NCI-H345 treated with DMSO at 0.1 percent for 48 hours (cell line): Measurements from ENCODE around the gene CELSR2.

ENCODE experiments used
- DNase-seq: peaks from one replicate; lab custom pipeline; 2025; ENCODE audit not compliant: unreplicated experiment; lab: John Stamatoyannopoulos, UW

CELSR2 gene

DNA sequence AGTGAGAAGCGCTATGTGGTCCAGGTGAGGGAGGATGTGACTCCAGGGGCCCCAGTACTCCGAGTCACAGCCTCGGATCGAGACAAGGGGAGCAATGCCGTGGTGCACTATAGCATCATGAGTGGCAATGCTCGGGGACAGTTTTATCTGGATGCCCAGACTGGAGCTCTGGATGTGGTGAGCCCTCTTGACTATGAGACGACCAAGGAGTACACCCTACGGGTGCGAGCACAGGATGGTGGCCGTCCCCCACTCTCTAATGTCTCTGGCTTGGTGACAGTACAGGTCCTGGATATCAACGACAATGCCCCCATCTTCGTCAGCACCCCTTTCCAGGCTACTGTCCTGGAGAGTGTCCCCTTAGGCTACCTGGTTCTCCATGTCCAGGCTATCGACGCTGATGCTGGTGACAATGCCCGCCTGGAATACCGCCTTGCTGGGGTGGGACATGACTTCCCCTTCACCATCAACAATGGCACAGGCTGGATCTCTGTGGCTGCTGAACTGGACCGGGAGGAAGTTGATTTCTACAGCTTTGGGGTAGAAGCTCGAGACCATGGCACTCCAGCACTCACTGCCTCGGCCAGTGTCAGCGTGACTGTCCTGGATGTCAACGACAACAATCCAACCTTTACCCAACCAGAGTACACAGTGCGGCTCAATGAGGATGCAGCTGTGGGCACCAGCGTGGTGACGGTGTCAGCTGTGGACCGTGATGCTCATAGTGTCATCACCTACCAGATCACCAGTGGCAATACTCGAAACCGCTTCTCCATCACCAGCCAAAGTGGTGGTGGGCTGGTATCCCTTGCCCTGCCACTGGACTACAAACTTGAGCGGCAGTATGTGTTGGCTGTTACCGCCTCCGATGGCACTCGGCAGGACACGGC, 2.2 kb downstream of the CELSR2 start:
- no peak for DNase-seq

DNA sequence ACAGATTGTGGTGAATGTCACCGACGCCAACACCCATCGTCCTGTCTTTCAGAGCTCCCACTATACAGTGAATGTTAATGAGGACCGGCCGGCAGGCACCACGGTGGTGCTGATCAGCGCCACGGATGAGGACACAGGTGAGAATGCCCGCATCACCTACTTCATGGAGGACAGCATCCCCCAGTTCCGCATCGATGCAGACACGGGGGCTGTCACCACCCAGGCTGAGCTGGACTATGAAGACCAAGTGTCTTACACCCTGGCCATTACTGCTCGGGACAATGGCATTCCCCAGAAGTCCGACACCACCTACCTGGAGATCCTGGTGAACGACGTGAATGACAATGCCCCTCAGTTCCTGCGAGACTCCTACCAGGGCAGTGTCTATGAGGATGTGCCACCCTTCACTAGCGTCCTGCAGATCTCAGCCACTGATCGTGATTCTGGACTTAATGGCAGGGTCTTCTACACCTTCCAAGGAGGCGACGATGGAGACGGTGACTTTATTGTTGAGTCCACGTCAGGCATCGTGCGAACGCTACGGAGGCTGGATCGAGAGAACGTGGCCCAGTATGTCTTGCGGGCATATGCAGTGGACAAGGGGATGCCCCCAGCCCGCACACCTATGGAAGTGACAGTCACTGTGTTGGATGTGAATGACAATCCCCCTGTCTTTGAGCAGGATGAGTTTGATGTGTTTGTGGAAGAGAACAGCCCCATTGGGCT, 3.0 kb downstream of the CELSR2 start:
- DNase-seq: no peak

DNA sequence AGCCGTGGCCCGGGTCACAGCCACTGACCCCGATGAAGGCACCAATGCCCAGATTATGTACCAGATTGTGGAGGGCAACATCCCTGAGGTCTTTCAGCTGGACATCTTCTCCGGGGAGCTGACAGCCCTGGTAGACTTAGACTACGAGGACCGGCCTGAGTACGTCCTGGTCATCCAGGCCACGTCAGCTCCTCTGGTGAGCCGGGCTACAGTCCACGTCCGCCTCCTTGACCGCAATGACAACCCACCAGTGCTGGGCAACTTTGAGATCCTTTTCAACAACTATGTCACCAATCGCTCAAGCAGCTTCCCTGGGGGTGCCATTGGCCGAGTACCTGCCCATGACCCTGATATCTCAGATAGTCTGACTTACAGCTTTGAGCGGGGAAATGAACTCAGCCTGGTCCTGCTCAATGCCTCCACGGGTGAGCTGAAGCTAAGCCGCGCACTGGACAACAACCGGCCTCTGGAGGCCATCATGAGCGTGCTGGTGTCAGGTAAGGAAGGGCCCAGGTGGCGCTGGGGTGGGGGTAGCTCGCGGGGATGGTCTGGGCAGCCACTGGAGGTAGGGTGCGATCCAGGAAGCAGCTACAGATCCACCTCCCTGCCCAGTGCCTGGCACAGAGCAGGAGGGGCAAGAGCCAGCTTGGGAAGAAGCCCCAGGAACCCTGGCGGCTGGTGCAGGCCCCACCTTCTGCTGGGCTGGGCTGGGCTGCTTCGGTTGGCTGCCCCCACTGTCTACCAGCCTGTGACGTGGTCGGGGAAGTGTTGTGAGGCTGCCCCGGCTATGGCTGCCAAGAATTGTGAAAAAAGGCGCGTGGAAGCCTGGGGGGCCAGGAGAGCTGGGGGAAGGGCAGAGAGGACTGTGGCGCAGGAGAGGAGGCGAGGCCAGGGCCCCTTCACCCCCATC, 3.8 kb downstream of the CELSR2 start:
- no peak for DNase-seq

DNA sequence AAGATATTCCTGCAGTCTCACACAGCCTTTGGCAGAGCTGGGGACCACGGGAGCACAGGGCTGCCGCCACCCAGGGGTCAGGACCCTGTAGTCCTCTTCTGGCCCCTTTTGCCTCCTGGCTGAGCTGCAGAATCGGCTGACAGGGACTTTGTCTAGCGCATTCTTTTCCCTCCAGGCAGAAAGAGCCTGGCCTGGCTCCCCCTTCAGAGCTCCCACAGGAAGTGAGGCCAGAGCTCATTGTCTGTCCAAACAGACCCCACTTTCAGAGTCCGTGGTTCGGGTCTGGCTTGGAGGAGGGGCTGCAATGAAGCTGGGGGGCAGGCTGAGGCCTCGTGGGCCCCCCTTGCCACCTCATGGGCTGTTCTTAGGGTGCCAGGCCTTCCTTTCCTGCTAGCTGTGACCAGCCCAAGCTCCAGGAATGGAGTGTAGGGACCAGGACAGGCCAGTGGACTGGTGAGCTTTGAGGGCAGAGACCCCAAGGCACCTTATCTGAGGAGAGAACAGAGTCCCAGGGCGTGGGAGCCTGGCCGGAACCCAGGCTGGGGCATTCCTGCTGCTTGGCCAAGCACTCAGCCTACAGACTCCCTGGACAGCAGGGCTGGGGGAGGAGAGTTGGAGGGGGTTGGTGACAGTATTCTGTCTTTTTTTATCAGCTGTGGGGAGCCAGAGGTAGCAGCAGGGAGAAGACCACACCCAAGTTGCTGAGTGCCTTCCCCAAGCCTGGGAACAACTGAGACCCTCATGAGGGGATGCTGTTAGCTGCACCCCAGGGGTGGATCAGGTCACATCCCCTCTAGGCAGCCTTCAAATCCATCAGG, 4.7 kb downstream of the CELSR2 start:
- no peak for DNase-seq

DNA sequence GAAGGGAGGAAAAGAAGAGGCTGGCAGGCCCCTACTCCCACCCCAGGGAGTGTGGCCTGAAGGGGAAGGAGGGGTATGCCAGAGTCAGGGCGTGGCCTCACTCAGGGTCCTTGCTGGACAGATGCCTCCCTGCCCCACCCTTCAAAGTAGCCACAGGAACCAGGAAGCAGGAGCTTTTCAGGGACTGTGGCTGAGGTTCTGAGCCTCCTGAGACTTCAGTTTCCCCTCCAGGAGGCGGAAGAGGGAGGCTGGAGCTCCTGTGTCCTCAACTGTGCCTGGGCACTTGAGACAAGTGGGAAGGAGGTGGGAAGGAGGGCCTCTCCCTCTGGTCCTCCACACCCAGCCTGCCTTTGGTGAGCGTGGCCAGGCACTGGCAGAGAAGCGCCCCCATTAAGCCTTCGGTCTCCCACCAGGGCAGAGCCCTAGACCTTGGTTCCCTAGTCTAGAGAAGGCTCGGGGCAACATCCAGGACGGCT, 5.3 kb downstream of the CELSR2 start:
- DNase-seq: no peak

DNA sequence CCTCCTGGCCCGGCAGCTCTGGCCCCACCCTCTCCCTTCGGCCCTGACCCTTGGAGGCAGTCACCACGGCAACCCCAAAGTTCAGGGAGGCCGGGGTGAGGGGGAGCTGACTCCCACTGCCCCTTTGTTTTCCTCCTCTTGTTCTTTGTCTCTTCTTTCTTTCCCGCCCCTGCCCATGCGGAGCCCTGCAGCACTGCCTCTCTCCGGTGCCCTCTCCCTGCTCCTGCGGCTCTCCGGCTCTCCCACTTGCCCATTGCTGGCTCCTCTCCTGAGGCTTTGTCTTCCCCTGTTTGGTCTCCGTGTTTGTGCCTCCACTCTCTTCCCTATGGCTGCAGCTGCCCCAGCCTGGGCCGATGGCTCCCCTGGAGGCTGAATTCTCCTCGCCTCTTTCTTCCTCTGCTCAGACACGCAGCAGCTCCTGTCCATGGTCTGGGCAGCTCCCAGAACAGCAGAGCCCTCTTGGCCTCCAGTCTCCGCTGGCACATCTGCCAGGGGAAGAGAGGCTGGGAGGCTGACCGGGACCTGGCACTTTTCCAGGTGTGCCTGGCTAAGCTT, 5.8 kb downstream of the CELSR2 start:
- DNase-seq: no peak

DNA sequence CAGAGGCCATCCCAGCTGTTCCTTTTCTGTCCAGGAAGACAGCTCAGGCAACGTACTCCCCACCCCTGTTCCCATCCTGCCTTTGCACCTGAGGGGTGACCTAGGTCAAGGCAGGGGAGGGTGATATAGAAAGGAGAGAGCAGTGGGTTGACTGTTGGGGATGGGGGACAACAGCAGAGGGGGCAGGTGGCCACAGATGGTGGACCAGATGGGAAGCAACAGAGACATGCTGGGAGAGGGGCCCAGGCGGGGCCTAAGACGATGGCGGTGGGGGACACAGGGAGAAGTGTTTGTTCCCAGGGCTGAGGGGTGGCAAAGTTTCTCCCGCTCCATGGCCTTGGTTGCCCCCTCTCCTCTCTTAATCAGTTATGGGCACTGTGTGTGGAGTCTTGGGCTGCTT, 6.3 kb downstream of the CELSR2 start:
- no peak for DNase-seq

DNA sequence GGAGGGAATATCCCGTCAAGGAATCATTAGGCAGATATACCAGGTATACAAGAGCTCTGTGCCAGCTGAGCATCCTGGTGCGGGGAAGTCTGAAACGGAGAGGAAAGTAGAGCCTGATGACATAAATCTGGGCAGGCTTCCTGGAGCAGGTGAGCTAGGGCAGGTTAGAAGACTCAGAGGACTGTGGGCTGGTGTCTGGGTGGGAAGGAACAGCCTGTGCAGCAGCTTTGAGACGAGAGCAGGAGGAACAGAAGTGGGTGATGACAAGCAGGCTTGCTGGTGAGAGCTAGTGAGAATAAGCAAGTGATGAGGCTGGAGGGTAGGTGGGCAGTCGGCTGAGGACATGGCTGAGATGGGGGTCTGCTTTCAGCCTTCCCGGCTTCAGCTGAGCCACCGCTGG, 6.7 kb downstream of the CELSR2 start:
- no peak for DNase-seq

DNA sequence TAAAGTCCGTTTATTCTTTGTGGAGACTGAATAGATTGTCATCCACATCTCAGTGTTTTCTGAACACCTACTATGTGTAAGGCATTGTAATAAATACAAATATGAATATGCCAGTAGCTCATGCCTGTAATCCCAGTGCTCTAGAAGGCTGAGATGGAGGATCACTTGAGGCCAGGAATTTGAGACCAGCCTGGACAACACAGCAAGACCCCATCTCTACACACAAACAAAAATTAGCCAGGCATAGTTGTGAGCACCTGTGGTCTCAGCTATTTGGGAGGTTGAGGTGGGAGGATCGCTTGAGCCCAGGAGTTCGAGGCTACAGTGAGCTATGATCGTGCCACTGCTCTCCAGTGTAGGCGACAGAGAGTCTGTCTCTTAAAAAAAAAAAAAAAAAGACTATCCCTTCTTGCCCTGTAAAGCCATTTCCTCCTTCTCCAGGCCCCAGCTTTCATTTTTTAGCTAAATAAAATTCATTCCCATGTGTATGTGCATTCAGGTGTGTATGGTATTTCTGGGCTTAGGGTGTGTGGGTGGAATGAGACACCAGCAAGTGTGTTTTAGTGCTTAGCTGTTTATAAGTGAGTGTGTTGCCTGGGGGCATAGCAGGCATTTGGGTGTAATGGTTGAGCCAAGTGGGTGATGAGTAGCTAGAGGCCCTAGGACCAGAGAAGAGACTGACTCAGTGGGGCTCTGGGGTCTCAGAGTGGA, 7.8 kb downstream of the CELSR2 start:
- DNase-seq: no peak

DNA sequence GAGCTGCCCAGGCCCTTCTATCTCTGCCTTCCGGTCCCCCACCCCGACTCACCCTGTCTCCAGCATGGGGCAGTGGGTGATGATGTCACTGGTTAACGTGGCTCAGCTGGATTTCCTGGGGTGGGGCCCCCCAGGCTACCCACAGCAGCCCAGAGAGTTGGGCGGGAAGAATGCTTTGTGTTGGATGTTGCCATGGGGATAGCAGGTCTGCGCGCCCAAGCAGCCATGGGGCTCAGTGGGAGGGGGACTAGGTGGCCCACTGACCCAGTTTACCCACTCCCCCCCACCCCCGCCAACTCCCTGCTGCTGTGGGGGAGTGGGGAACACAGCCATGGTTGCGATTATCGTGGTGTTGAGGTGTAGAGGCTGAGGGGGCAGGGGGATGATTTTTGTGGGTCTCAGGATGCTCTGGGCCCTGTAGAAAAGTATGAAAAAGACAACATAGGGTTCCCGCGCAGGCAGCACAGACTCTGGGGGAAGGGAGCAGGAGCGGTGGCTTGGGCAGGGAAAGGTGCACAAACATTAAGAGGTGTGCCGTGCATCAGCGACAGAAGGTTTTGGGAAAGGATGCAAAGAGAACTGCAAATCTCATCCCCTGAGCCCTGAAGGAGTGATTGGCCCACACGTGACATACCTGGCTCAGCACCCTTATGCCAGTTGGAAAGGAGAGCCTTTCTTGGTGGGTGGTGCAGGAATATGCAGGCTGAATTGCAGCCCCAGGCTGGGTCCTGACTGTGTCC, 8.5 kb downstream of the CELSR2 start:
- DNase-seq: no peak

DNA sequence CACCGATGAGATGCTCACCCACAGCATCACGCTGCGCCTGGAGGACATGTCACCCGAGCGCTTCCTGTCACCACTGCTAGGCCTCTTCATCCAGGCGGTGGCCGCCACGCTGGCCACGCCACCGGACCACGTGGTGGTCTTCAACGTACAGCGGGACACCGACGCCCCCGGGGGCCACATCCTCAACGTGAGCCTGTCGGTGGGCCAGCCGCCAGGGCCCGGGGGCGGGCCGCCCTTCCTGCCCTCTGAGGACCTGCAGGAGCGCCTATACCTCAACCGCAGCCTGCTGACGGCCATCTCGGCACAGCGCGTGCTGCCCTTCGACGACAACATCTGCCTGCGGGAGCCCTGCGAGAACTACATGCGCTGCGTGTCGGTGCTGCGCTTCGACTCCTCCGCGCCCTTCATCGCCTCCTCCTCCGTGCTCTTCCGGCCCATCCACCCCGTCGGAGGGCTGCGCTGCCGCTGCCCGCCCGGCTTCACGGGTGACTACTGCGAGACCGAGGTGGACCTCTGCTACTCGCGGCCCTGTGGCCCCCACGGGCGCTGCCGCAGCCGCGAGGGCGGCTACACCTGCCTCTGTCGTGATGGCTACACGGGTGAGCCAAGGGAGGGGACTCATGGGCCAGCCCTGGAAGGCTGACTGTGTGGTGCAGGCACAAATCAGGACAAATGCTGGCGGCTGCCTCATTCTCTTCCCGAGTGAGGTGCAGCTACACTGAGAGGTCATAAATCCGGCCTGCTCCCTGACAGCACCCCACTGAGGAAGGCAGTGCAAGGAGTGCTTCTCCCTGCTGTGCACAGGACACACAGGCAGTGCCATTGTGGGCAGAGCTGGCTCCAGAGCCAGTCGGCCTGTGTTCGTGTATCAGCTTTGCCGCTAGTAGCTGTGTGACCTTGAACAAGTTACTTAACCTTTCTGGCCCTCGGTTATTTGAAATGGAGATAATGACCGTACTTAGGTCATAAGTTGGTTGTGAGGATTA, 9.4 kb downstream of the CELSR2 start:
- DNase-seq: no peak

DNA sequence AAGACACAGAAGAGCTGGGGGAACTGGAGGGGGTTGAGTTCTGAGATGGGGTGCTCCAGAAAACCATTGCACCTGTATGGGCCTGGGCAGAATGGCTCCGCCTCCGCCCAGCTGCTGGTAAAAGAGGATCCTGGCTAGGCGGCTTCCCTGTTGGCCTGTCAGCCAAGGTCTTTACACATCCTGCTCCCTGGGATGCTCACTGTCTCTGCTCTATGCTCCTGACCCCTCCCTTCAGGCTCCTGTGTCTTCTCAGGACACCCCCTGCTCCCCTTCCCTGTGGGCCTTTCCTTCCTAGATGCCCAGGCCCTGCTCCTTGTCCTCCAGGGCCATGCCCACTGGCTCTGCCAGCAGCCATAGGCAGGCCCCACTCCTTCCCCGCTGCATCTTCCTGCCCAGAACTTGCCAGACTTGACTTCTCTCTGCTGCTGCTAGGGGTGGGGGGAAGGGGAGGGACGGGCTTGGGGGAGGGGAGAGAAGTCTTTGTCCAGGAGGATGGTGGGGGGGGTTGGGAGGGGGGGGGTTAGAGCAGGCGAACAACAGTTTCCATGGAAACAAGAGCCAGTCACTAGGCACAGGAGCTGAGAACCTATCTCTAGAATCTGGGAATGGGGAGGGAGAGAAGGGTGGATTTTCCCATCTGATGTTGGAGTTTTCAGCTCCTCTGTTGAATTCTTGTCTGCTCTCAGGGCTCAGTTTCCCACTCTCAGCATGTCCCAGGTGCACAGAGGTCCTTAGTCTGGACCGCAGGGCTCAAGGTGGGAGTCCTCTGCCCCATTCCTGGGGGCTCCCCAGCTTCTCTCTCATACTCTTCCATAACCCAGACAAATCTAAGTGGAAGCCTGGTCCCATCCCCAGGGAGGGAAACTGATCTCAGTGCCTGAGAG, 10.6 kb downstream of the CELSR2 start:
- no peak for DNase-seq

DNA sequence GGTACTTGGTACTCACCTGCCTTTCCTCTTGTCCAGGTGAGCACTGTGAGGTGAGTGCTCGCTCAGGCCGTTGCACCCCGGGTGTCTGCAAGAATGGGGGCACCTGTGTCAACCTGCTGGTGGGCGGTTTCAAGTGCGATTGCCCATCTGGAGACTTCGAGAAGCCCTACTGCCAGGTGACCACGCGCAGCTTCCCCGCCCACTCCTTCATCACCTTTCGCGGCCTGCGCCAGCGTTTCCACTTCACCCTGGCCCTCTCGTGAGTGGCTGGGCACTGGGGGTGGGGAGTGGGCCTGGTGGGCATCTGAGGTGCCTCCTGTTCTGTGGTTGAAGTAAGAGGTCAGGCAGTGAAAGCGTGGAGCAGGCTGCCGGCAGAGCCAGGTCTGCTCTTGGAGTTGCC, 11.7 kb downstream of the CELSR2 start:
- DNase-seq: no peak

DNA sequence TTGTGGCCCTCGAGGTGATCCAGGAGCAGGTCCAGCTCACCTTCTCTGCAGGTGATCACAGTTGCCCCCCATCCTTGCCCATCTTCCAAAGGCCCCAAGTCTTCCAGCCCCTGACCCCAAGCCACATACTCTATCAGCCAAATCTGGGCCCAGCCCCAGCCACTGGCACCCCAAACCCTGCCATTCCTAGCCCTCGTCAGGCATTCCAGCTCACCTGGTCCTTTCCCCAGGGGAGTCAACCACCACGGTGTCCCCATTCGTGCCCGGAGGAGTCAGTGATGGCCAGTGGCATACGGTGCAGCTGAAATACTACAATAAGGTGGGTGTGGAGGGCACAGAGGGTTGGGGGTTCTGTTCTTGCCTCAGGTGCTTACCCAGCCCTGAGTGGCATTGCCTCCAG, 12.2 kb downstream of the CELSR2 start:
- no peak for DNase-seq

DNA sequence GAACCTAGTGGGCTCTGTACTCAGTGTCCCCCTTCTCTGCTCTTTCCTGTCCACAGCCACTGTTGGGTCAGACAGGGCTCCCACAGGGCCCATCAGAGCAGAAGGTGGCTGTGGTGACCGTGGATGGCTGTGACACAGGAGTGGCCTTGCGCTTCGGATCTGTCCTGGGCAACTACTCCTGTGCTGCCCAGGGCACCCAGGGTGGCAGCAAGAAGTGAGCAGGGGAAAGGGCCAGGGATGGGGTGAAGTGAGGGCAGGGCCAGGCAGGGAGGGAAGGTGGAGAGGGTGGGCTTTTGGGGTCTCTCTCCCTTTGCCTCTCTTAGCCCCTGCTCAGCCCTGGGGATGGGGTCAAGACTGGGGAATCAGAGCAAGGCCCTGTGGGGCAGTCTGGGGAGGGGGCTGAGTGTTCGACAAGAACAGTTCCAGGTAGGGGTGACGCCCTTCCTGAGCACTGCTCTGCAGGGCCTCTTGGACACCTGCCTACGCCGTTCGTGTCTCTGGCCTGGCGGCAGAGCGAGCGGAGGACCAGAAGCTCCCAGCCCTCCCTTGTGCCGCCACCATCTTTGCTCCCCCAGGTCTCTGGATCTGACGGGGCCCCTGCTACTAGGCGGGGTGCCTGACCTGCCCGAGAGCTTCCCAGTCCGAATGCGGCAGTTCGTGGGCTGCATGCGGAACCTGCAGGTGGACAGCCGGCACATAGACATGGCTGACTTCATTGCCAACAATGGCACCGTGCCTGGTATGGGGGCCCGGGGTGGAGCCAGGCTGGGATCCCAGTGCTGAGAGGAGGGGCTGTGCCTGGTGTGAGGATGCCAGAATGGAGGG, 13.1 kb downstream of the CELSR2 start:
- no peak for DNase-seq

DNA sequence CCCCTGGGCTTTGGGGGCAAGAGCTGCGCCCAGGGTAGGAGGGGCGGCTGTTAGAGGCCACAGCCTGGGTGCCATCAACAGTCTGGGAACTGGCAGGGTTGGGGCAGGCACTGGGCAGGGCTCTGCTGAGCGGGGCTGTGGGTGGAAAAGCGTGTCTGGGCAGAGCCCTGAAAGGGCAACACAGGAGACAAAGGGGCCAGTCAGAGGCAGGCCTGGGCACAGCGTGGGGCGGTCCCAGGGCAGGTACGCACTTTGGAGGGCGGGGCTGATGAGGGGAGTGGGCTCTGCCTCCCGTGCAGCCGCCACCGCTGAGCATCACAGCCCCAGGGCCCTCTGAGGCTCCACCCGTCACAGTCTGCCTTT, 13.9 kb downstream of the CELSR2 start:
- DNase-seq: no peak
